Activated CD4-positive, alpha-beta memory T cell treated with anti-CD3 and anti-CD28 coated beads, Interleukin-2, amount 10 ng/mL, durations not matched to agents 7 days and 5 days (primary cell): ENCODE measurements around the gene FRS3. TPM values are rescaled to one million over a fixed set of nuclear protein-coding genes. Genes with fewer than 3 reads are reported as not detected.

Source experiments
- CTCF ChIA-PET: fragments of 350-600 bp; sonication (Branson Sonifier 250); formaldehyde crosslinking; loops from one replicate; lab custom pipeline; 2021; ENCODE audit warnings: antibody characterized with exemption, inconsistent platforms; lab: Charles Lee
- POLR2A ChIA-PET: fragments of 350-600 bp; sonication (Branson Sonifier 250); formaldehyde crosslinking; loops from one replicate; lab custom pipeline; 2021; ENCODE audit warnings: antibody characterized with exemption; lab: Charles Lee
- DNase-seq: peaks from one replicate; pipeline ENCODE4 v3.0.0-alpha.2; 2020
- H3K27ac Mint-ChIP-seq: one replicate; pipeline ENCODE4 v1.8.0; 2021; ENCODE audit warnings: mild to moderate bottlenecking, mixed read lengths
- H3K27me3 Mint-ChIP-seq: one replicate; pipeline ENCODE4 v1.8.0; 2021; ENCODE audit warnings: mixed read lengths
- H3K36me3 Mint-ChIP-seq: one replicate; pipeline ENCODE4 v1.8.0; 2021; ENCODE audit warnings: low read depth, mixed read lengths
- H3K4me1 Mint-ChIP-seq: one replicate; pipeline ENCODE4 v1.8.0; 2021; ENCODE audit warnings: mixed read lengths
- H3K4me3 Mint-ChIP-seq: one replicate; pipeline ENCODE4 v1.8.0; 2021; ENCODE audit warnings: mild to moderate bottlenecking, mixed read lengths
- H3K9me3 Mint-ChIP-seq: one replicate; pipeline ENCODE4 v1.8.0; 2021; ENCODE audit warnings: mixed read lengths
- total RNA-seq, 2 experiments: library from RNA; stranded (reverse); gene quantifications; one replicate each; pipeline ENCODE4 v1.2.3, GENCODE V29; 2021

The FRS3 gene
- total RNA-seq, 2 experiments from 2014 or later, result 4.0 to 4.2 TPM

GRCh38 chr6:41744236-41744787 lies 35.4 kb downstream of the FRS3 start:
- Mint-ChIP-seq H3K36me3 (no peaks in the 10 kb centered on the region), H3K27ac (no peak overlapping the region), H3K4me3 (no peak overlapping the region), H3K4me1 (no peaks in the 10 kb centered on the region), H3K9me3 (no peaks in the 10 kb centered on the region), H3K27me3 (no peaks in the 10 kb centered on the region)
- ChIA-PET POLR2A (no interaction called here), CTCF (no interaction called here)
- DNase-seq, result no peak

GRCh38 chr6:41743406-41744235 lies 36.1 kb downstream of the FRS3 start:
- CTCF ChIA-PET, result no interaction called here

GRCh38 chr6:41741625-41742490 lies 37.8 kb downstream of the FRS3 start:
- no peaks in the 10 kb centered on the region for H3K36me3 Mint-ChIP-seq

More at GRCh38 chr6:41743406-41744235, 36.1 kb downstream of the FRS3 start:
- DNase-seq, result no peak
- H3K4me3 Mint-ChIP-seq, result no peak overlapping the region
- POLR2A ChIA-PET, result no interaction called here
- no peaks in the 10 kb centered on the region for H3K4me1 Mint-ChIP-seq
- no peaks in the 10 kb centered on the region for H3K27me3 Mint-ChIP-seq
- H3K27ac Mint-ChIP-seq, result no peak overlapping the region
- H3K9me3 Mint-ChIP-seq, result no peaks in the 10 kb centered on the region
- H3K36me3 Mint-ChIP-seq, result no peaks in the 10 kb centered on the region

GRCh38 chr6:41740366-41741162 lies 39.1 kb downstream of the FRS3 start:
- Mint-ChIP-seq H3K4me1 (peaks cover 3% of the 10 kb centered on the region), H3K27me3 (peaks cover 2% of the 10 kb centered on the region), H3K4me3 (no peak overlapping the region), H3K9me3 (no peaks in the 10 kb centered on the region), H3K27ac (no peak overlapping the region), H3K36me3 (no peaks in the 10 kb centered on the region)
- POLR2A ChIA-PET, result no interaction called here
- CTCF ChIA-PET, result no interaction called here
- no peak for DNase-seq

More at GRCh38 chr6:41741625-41742490, 37.8 kb downstream of the FRS3 start:
- no peaks in the 10 kb centered on the region for H3K4me1 Mint-ChIP-seq
- ChIA-PET CTCF (no interaction called here), POLR2A (no interaction called here)
- no peak overlapping the region for H3K27ac Mint-ChIP-seq
- no peak overlapping the region for H3K4me3 Mint-ChIP-seq
- DNase-seq, result no peak
- H3K9me3 Mint-ChIP-seq, result no peaks in the 10 kb centered on the region
- H3K27me3 Mint-ChIP-seq, result peaks cover under 1% of the 10 kb centered on the region

GRCh38 chr6:41739041-41739440 lies 40.7 kb downstream of the FRS3 start:
- H3K4me3 Mint-ChIP-seq, result no peak overlapping the region
- ChIA-PET CTCF (interaction anchor here (0.8 kb wide), 1 partner anchor 9 kb away, joined by 3 read pairs; no protein-coding TSS in a partner anchor), POLR2A (no interaction called here)
- no peak for DNase-seq
- no peaks in the 10 kb centered on the region for H3K9me3 Mint-ChIP-seq
- H3K36me3 Mint-ChIP-seq, result no peaks in the 10 kb centered on the region
- H3K4me1 Mint-ChIP-seq, result peaks cover 4% of the 10 kb centered on the region
- peaks cover 2% of the 10 kb centered on the region for H3K27me3 Mint-ChIP-seq
- no peak overlapping the region for H3K27ac Mint-ChIP-seq

GRCh38 chr6:41737591-41738130 lies 42.0 kb downstream of the FRS3 start:
- no peak for DNase-seq
- ChIA-PET POLR2A (no interaction called here), CTCF (interaction anchor here (1.4 to 1.8 kb wide), 2 partner anchors 32 to 49 kb away, joined by 3 to 4 read pairs; partner anchors contain the start of gene TOMM6)
- H3K27ac Mint-ChIP-seq, result no peak overlapping the region
- no peak overlapping the region for H3K4me3 Mint-ChIP-seq
- H3K9me3 Mint-ChIP-seq, result no peaks in the 10 kb centered on the region
- H3K36me3 Mint-ChIP-seq, result no peaks in the 10 kb centered on the region
- peaks cover 2% of the 10 kb centered on the region for H3K27me3 Mint-ChIP-seq
- H3K4me1 Mint-ChIP-seq, result peaks cover 17% of the 10 kb centered on the region

GRCh38 chr6:41736800-41737555 lies 42.7 kb downstream of the FRS3 start:
- no peak overlapping the region for H3K27ac Mint-ChIP-seq
- H3K4me3 Mint-ChIP-seq, result no peak overlapping the region
- DNase-seq, result no peak
- no peaks in the 10 kb centered on the region for H3K9me3 Mint-ChIP-seq
- H3K4me1 Mint-ChIP-seq, result peaks cover 20% of the 10 kb centered on the region
- CTCF ChIA-PET, result interaction anchor here (1.4 to 1.8 kb wide), 2 partner anchors 31 to 50 kb away, joined by 3 to 4 read pairs; partner anchors contain the start of gene TOMM6
- no peaks in the 10 kb centered on the region for H3K36me3 Mint-ChIP-seq
- peaks cover 2% of the 10 kb centered on the region for H3K27me3 Mint-ChIP-seq
- POLR2A ChIA-PET, result no interaction called here

- Mint-ChIP-seq H3K27ac (no peak overlapping the region), H3K9me3 (no peaks in the 10 kb centered on the region), H3K4me1 (peaks cover 25% of the 10 kb centered on the region), H3K36me3 (no peaks in the 10 kb centered on the region), H3K4me3 (no peak overlapping the region), H3K27me3 (peaks cover 2% of the 10 kb centered on the region)
- ChIA-PET POLR2A (no interaction called here), CTCF (interaction anchor here (1.8 to 2.1 kb wide), 2 partner anchors 51 to 368 kb away, joined by 4 to 6 read pairs; partner anchors contain the start of gene TOMM6)
- no peak for DNase-seq
Observed at GRCh38 chr6:41736186-41736733, 43.4 kb downstream of the FRS3 start.

- peak within 1 kb of the TSS; percentile 79 for H3K4me3 Mint-ChIP-seq
- peak within 1 kb of the TSS; percentile 64 for H3K27ac Mint-ChIP-seq
- ChIA-PET POLR2A (interaction anchor here (1.0 to 3.7 kb wide), 4 partner anchors 19 to 185 kb away, joined by 3 to 35 read pairs (median 12); partner anchors contain the start of genes BYSL and MED20), CTCF (interaction anchor here (1.4 to 2.4 kb wide), 6 partner anchors 44 to 369 kb away, joined by 4 to 12 read pairs (median 5); partner anchors contain the start of genes FRS3 and TOMM6)
- H3K9me3 Mint-ChIP-seq, result no peaks in the 10 kb centered on the region
- peak; percentile 95 for DNase-seq
- H3K27me3 Mint-ChIP-seq, result peaks cover 2% of the 10 kb centered on the region
- no peaks in the 10 kb centered on the region for H3K36me3 Mint-ChIP-seq
- H3K4me1 Mint-ChIP-seq, result peaks cover 31% of the 10 kb centered on the region
Observed at GRCh38 chr6:41735427-41736185, 44.1 kb downstream of the FRS3 start, which contains the start of gene TFEB. TSS of gene TFEB (minus strand) at chr6:41735608. CDS start at chr6:41691213, 44,395 bp downstream.

GRCh38 chr6:41734666-41735426 lies 44.9 kb downstream of the FRS3 start:
- H3K9me3 Mint-ChIP-seq, result no peaks in the 10 kb centered on the region
- peak; percentile 74 for DNase-seq
- H3K4me1 Mint-ChIP-seq, result peaks cover 38% of the 10 kb centered on the region
- ChIA-PET POLR2A (interaction anchor here (1.0 to 3.7 kb wide), 10 partner anchors 16 to 316 kb away, joined by 3 to 35 read pairs (median 5); partner anchors contain the start of genes BYSL, MED20, TAF8 and TOMM6), CTCF (interaction anchor here (0.9 to 2.8 kb wide), 11 partner anchors 19 to 430 kb away, joined by 3 to 12 read pairs (median 4); partner anchors contain the start of genes FRS3 and TOMM6)
- peak overlapping the region; percentile 79 for H3K4me3 Mint-ChIP-seq
- H3K36me3 Mint-ChIP-seq, result no peaks in the 10 kb centered on the region
- peak overlapping the region; percentile 47 for H3K27ac Mint-ChIP-seq
- peaks cover 2% of the 10 kb centered on the region for H3K27me3 Mint-ChIP-seq
